Sigmoid colon (tissue), 7 donors: ENCODE data around the gene HK3. TPM values are rescaled to one million over a fixed set of nuclear protein-coding genes. Genes with fewer than 3 reads are reported as not detected.

Experiments used
- DNase-seq: peaks from one replicate; pipeline ENCODE4 v3.0.0-alpha.2; 2019
- H3K27ac ChIP-seq, 4 donors: fragments of 200-600 bp; sonication (generic); one replicate each; pipeline ENCODE4 v1.5.1; 2016 to 2019; ENCODE audit warnings: mild to moderate bottlenecking in 1 of 4
- H3K27me3 ChIP-seq, 3 donors: fragments of 200-600 bp; sonication (generic); one replicate each; pipeline ENCODE4 v1.5.1; 2019; ENCODE audit warnings: mild to moderate bottlenecking in 1 of 3
- H3K36me3 ChIP-seq, 4 donors: fragments of 200-600 bp; sonication (generic); one replicate each; pipeline ENCODE4 v1.5.1; 2016 to 2019
- H3K4me1 ChIP-seq, 4 donors: fragments of 200-600 bp; sonication (generic); one replicate each; pipeline ENCODE4 v1.5.1; 2017 to 2019
- H3K4me3 ChIP-seq, 4 donors: fragments of 200-600 bp; sonication (generic); one replicate each; pipeline ENCODE4 v1.5.1; 2017 to 2019; ENCODE audit warnings: mild to moderate bottlenecking in 2 of 4, moderate library complexity in 1 of 4
- H3K9me3 ChIP-seq, 4 donors: fragments of 200-600 bp in 3 of 4; sonication (generic) in 3 of 4; one replicate each; pipeline versions ENCODE4 v1.5.1 to v1.6.1; 2013 to 2019
- EP300 ChIP-seq, 4 donors: sonication (generic); formaldehyde crosslinking; IDR thresholded peaks; one replicate each; pipeline ENCODE4 v1.6.1; 2017; ENCODE audit warnings: antibody characterized with exemption in 4 of 4
- POLR2A ChIP-seq, 2 donors: fragments of 450-650 bp; IDR thresholded peaks; one replicate each; pipeline ENCODE4 v1.6.1; 2016; ENCODE audit warnings: antibody characterized with exemption in 2 of 2, mild to moderate bottlenecking in 2 of 2, moderate library complexity in 2 of 2
- POLR2AphosphoS5 ChIP-seq, 4 donors: sonication (generic); formaldehyde crosslinking; IDR thresholded peaks; one replicate each; pipeline ENCODE4 v1.6.1; 2017; ENCODE audit warnings: antibody characterized with exemption in 4 of 4
- WGBS, 2 donors: extraction: QIAGEN DNeasy Blood & Tissue Kit; methylation state at CpG; one replicate each; pipeline ENCODE4 v1.1.7; 2013; 5-methylcytosine and 5-hydroxymethylcytosine counted together
- intact Hi-C: fragments of 100-400 bp; cut with DNase I; formaldehyde crosslinking; loops from one replicate; pipeline ENCODE4 v1.15.1; 2023
- polyA plus RNA-seq, 3 donors: library from polyadenylated mRNA; stranded (reverse); fragments of 200-250 nt; gene quantifications; one replicate each; pipeline ENCODE4 v1.2.3, GENCODE V29; 2013
- total RNA-seq, 4 donors: library from RNA; depleted of rRNA; stranded (reverse); fragments of >200 nt; gene quantifications; one replicate each; pipeline ENCODE4 v1.1.0, GENCODE V29; 2016
- TF ChIP-seq, protein P1 (sequence below), 4 experiments: fragments of 450-650 bp in 3 of 4; fragments of 200-600 bp in 1 of 4; IDR thresholded peaks; one replicate each; pipeline ENCODE4 v1.5.1; 2016 to 2019; ENCODE audit warnings: antibody characterized with exemption in 4 of 4, mild to moderate bottlenecking in 3 of 4, moderate library complexity in 2 of 4
- donor health status: healthy with polysubstance abuse.
- donor health status: Bipolar disorder and iron deficiency.
- donor health status: healthy.

HK3 gene
- total and polyA plus RNA-seq, 7 donors: 1.8 to 12.8 (median 8.6) TPM

- Histone ChIP-seq H3K27me3 (no peaks in the 10 kb centered on the region), H3K4me3 (no peak overlapping the region), H3K27ac (no peak overlapping the region), H3K4me1 (peaks cover 0 to 16% (median 6%) of the 10 kb centered on the region in 4 donors), H3K9me3 (no peaks in the 10 kb centered on the region), H3K36me3 (peaks cover 0 to 74% (median 10%) of the 10 kb centered on the region in 4 donors)
- intact Hi-C loops: no loop called here
- TF ChIP-seq EP300 (IDR thresholded peaks at IDR 0.05) (no peak), POLR2A (IDR thresholded peaks at IDR 0.05) (no peak), POLR2AphosphoS5 (IDR thresholded peaks at IDR 0.05) (no peak)
- TF ChIP-seq, protein P1, sequence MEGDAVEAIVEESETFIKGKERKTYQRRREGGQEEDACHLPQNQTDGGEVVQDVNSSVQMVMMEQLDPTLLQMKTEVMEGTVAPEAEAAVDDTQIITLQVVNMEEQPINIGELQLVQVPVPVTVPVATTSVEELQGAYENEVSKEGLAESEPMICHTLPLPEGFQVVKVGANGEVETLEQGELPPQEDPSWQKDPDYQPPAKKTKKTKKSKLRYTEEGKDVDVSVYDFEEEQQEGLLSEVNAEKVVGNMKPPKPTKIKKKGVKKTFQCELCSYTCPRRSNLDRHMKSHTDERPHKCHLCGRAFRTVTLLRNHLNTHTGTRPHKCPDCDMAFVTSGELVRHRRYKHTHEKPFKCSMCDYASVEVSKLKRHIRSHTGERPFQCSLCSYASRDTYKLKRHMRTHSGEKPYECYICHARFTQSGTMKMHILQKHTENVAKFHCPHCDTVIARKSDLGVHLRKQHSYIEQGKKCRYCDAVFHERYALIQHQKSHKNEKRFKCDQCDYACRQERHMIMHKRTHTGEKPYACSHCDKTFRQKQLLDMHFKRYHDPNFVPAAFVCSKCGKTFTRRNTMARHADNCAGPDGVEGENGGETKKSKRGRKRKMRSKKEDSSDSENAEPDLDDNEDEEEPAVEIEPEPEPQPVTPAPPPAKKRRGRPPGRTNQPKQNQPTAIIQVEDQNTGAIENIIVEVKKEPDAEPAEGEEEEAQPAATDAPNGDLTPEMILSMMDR (IDR thresholded peaks at IDR 0.05): no peak
- WGBS, 2 donors: 55 to 71% methylated on average over 1 of the region's 1 CpG
- no peak for DNase-seq
These were observed 44.7 kb upstream of the HK3 start for GRCh38 chr5:176943816-176944215.

- WGBS, 2 donors: 81 to 85% methylated on average over 9 of the region's 9 CpGs
- TF ChIP-seq POLR2A (IDR thresholded peaks at IDR 0.05): no peak
- no peak for TF ChIP-seq EP300 (IDR thresholded peaks at IDR 0.05)
- TF ChIP-seq, protein P1 (IDR thresholded peaks at IDR 0.05): no peak
- no peak for TF ChIP-seq POLR2AphosphoS5 (IDR thresholded peaks at IDR 0.05)
- Histone ChIP-seq H3K27ac (no peak overlapping the region), H3K9me3 (no peaks in the 10 kb centered on the region), H3K36me3 (peaks cover 5 to 63% (median 11%) of the 10 kb centered on the region in 4 donors), H3K4me1 (peaks cover 0 to 11% (median 4%) of the 10 kb centered on the region in 4 donors), H3K4me3 (no peak overlapping the region), H3K27me3 (no peaks in the 10 kb centered on the region)
- intact Hi-C loops: no loop called here
- no peak for DNase-seq
These were observed 42.8 kb upstream of the HK3 start for GRCh38 chr5:176941951-176942350.

DNA sequence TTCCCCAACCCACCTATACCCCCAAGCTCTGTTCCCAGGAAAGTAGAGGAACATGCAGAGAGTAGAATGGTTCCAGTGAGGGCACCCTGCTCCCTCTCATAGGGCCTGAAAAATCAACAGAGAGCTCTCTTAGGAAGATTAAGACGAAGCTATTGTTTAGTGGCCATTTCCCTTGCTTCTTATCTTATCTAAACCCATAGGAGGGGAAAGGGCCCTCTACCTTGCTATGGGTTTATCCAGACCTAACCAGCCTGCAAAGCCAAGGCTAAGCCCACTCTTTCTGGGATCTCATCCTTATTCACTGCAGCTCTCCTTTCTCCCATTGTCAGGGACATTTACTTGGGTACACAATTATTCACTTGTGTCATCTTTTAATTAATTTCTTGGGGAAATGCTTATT is 39.3 kb upstream of the HK3 start:
- H3K36me3 ChIP-seq: peaks cover 4 to 47% (median 11%) of the 10 kb centered on the region in 4 donors
- no peaks in the 10 kb centered on the region for H3K27me3 ChIP-seq
- no peak for DNase-seq
- 86 to 87% methylated on average over 1 of the region's 1 CpG for WGBS, 2 donors
- intact Hi-C loops: no loop called here
- H3K4me3 ChIP-seq: no peak overlapping the region
- no peak overlapping the region for H3K27ac ChIP-seq
- TF ChIP-seq EP300 (IDR thresholded peaks at IDR 0.05): no peak
- TF ChIP-seq, protein P1 (IDR thresholded peaks at IDR 0.05): no peak
- TF ChIP-seq POLR2AphosphoS5 (IDR thresholded peaks at IDR 0.05): no peak
- no peak for TF ChIP-seq POLR2A (IDR thresholded peaks at IDR 0.05)
- no peaks in the 10 kb centered on the region for H3K9me3 ChIP-seq
- H3K4me1 ChIP-seq: peaks cover 0 to 11% (median 4%) of the 10 kb centered on the region in 4 donors

- WGBS, 2 donors: 91% methylated on average over 1 of the region's 1 CpG
- Histone ChIP-seq H3K27me3 (no peaks in the 10 kb centered on the region), H3K9me3 (no peaks in the 10 kb centered on the region), H3K4me1 (no peaks in the 10 kb centered on the region), H3K36me3 (peaks cover 3 to 52% (median 10%) of the 10 kb centered on the region in 4 donors), H3K27ac (no peak overlapping the region), H3K4me3 (no peak overlapping the region)
- no peak for TF ChIP-seq POLR2A (IDR thresholded peaks at IDR 0.05)
- TF ChIP-seq, protein P1 (IDR thresholded peaks at IDR 0.05): no peak
- TF ChIP-seq EP300 (IDR thresholded peaks at IDR 0.05): no peak
- no peak for TF ChIP-seq POLR2AphosphoS5 (IDR thresholded peaks at IDR 0.05)
- intact Hi-C loops: no loop called here
- no peak for DNase-seq
These were observed 35.9 kb upstream of the HK3 start for GRCh38 chr5:176935017-176935416.

GRCh38 chr5:176934309-176934930 is 35.3 kb upstream of the HK3 start:
- Histone ChIP-seq H3K4me3 (no peak overlapping the region), H3K27me3 (no peaks in the 10 kb centered on the region), H3K27ac (no peak overlapping the region), H3K9me3 (no peaks in the 10 kb centered on the region), H3K36me3 (peaks cover 3 to 46% (median 10%) of the 10 kb centered on the region in 4 donors), H3K4me1 (no peaks in the 10 kb centered on the region)
- TF ChIP-seq, protein P1 (IDR thresholded peaks at IDR 0.05): no peak
- TF ChIP-seq POLR2A (IDR thresholded peaks at IDR 0.05) (no peak), EP300 (IDR thresholded peaks at IDR 0.05) (no peak)
- intact Hi-C loops: no loop called here
- 86 to 93% methylated on average over 7 of the region's 7 CpGs for WGBS, 2 donors
- DNase-seq: no peak
